Kidney capillary endothelial cell (primary cell): ENCODE data around the gene MET.
"Not testable (repeated sequence)": the region's sequence is repeated elsewhere in the genome, so short reads cannot be mapped to it uniquely, and the experiment has no call there.

Experiments used
- DNase-seq: peaks from one replicate; pipeline ENCODE4 v3.0.0-alpha.2; 2018; ENCODE audit warnings: low spot score

Gene MET

GRCh38 chr7:116698930-116699721 is 27.1 kb downstream of the MET start:
- no peak for DNase-seq

- no peak for DNase-seq
Observed at GRCh38 chr7:116699722-116700120, 27.7 kb downstream of the MET start.

DNA sequence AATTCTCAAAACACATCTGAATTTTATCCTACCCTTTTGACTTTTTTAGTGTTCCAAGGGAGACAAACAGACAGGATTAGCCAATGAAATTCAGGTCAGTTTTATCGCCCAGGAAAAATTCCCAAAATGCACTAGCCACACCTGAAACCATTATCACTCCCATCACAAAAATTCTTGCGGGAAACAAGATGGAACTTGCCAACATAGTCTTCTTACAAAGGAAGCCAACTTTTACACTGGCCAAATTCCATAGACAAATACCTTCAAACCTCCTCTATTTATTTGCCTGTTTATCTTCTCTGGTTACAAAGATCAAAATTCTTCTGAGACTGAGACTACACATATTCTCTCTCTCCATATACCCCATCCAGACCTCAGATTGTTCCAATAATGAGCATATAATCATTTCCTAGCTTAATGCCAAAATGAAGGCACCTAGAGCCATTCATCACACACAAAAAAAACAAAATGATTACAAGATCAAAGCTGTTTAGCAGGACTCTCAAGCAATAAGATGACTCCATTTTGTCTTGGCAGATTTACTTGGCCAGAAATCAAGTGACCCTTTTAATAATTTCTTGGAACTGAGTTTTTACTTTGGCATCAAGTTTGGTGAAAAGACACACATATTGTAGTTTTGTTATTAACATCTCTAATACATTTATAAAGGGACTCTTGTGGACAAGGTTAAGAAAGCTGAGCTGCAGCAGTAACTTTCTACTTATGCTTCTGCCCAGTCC is 30.2 kb downstream of the MET start:
- no peak for DNase-seq

- no peak for DNase-seq
Observed at GRCh38 chr7:116704650-116705228, 32.7 kb downstream of the MET start.

GRCh38 chr7:116705419-116705818 is 33.4 kb downstream of the MET start:
- no peak for DNase-seq

DNA sequence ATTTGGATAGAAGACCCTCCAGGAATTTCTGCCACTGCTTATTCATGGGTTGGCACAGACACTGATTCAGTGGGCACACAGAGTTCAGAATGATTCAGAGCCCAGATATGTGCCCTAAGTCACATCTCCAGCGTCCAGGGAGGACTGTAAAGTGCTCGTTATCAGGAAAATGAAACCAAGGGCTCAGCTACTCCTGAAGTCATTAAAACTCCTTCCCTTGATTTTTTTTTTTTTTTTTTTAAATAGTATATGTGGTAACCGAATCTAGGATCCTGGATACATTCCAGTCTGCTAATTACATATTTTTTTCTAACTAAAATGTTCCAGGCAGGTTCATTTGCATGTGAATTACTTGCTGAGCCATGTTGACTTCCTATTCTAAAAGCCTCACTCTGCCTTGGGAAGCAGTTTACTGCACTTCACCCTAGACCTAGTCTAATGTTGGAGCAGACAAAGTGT is 34.7 kb downstream of the MET start:
- DNase-seq: no peak

GRCh38 chr7:116707289-116707688 is 35.3 kb downstream of the MET start:
- no peak for DNase-seq

DNA sequence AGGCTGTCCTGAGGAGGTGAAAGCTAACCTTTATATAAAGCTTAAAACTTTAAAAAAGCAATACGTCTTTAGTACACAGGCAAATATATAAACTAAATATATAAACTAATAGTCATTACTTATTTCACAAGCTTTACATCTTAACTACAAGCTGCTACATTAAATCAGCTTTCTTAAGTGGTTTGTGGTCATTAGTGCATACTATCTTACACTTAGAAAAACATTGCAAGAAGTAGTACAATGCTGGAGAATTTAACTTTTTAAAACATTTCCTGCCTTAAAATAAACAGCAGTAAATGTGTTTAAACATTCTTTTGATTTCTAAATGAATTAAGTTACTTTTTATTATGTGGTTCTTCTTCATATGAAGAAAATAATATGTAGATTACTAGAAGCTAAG is 36.3 kb downstream of the MET start:
- DNase-seq: no peak

DNA sequence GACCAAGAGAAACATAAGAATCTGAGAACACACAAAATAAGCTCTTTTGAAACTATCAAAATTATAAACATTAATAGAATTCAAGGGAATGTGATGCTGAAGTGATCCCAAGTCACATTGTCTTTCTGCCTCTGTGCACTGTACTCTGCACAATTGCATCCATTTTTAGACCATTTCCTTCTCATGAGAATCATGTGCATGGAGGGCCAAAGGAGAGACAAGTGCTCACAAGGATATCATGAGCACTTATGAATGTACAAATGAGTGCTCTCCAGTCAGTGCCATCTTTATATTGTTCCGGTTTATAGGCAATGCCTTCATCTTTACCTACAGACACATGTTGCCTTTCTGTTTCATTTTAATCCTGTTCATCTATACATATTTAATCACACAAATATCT is 36.9 kb downstream of the MET start:
- DNase-seq: no peak

DNA sequence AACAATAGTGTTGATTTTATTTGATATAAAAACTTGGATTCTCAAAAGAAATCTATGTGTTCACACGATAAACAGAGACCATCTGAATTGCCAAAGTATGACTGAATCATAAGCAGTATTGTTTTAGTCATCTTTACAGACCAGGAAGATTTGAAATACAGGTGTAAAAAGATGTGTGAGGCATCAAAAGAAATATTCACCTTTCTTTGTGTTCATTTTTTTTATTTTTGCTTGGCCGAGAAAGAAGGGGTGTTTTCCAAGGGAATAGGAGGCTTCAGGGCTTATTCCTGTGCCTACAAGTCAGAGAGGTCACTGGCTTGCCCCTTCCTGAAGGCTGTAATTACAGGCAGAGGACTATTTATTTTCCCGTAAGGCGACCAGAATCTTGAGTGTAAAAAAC is 37.3 kb downstream of the MET start:
- no peak for DNase-seq

DNA sequence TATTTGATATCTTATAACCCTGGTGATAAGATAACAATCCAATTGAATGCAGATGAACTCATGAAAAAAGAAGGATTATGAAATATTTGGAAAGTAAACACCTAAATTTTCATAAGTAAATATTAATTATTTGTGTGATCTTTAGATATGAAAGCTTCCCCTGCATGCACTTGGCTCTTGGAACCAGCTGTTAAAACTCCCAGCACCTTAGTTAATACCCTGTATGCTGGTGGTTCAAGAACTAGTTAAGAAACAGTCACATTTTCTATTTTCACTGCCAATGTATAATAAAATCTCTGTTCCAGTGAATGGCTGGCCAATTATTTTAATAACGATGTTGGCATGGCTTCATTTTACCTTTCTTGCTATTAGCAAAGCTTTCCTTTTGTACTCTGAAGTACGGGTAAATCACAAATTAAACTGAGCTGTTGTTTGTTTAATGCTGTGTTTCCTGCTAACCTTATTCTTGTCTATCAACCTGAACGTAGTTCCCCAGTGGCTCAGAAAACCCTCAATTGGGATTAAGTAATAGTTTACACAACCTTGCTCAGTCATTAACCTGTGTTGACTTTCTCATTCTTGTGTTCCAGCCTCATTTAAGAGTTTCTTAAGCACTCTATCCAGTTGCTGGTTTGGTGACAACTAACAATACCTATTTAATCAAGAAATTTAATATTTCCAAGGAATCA is 38.9 kb downstream of the MET start:
- no peak for DNase-seq

- DNase-seq: no peak
Observed at GRCh38 chr7:116711790-116712189, 39.8 kb downstream of the MET start.

GRCh38 chr7:116713500-116713899 is 41.5 kb downstream of the MET start:
- DNase-seq: no peak

DNA sequence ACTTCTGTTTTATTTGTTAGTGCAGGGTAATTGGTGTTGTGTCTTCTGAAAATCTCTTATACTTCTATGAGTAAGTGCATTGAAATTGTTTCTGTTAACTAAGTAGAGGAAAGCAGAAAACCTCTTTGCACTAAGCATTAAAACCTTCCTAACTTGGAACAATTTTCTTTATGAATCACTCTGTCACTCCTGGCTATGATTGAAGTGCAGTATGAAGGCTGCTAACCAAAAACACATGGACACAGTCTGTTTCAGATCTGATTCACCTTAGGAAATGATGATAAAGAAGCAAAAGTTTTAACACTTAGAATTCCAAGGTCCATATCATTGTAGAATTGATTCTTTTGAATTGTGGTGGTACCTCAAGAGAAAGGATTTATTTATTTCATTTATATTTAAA is 41.9 kb downstream of the MET start:
- DNase-seq: no peak

DNA sequence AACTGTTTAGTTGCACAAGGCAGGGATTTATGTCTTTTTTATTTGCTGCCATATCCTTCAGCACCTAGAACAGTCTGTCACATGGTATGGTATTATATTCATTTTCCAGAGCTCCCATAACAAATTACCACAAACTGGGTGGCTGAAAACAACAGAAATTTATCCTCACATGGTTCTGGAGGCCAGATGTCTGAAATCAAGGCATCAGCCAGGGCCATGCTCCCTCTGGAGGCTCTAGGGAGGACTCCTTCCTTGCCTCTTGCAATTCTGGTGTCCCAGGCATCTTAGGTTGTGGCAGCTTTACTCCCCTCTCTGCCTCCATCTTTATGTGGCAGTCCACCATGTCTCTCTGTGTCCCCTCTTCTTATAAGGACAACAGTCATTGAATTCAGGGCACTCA is 43.1 kb downstream of the MET start:
- no peak for DNase-seq

- DNase-seq: no peak
Observed at GRCh38 chr7:116717137-116717536, 45.1 kb downstream of the MET start.

DNA sequence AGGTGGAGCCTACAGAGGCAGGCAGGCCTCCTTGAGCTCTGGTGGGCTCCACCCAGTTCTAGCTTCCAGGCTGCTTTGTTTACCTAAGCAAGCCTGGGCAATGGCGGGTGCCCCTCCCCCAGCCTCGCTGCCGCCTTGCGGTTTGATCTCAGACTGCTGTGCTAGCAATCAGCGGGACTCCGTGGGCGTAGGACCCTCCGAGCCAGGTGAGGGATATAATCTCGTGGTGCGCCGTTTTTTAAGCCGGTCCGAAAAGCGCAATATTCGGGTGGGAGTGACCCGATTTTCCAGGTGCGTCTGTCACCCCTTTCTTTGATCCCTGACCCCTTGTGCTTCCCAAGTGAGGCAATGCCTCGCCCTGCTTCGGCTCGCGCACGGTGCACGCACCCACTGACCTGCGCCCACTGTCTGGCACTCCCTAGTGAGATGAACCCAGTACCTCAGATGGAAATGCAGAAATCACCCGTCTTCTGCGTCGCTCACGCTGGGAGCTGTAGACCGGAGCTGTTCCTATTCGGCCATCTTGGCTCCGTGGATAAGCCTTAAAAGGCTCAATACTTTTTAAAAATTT is 52.0 kb downstream of the MET start:
- not testable (repeated sequence) for DNase-seq

DNA sequence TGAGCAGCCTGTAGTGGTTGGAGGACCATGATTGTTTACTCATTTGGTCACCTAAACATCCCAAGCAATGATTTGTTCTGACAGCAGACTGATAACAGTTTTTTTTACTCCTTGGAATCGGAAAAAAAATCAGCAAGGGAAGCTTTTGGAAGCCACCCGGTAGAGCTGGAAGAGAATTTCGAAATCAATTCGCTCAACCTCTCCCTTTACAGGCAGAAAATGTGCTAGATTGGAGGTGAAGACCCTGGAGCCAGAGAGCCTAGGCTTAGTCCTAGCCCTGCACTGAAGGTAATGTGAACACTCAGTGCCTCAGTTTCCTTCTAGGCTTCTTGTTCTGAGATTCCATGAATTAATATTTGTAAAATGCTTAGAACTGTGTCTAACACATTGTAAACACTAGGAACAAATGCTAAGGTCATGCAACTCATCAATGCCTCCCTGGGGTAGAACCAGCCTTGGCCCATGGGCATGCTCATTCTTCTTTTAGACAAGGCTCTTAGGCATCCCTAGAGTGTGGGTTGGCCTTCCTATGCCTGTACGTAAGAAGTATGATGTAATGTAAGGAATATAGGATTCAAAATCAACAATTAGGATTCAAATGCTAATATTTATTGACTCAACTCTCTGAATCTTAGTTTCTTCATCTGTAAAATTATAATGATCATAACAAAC is 52.7 kb downstream of the MET start:
- no peak for DNase-seq

GRCh38 chr7:116726149-116726548 is 54.2 kb downstream of the MET start:
- no peak for DNase-seq

GRCh38 chr7:116726713-116727431 is 54.9 kb downstream of the MET start:
- DNase-seq: no peak

- no peak for DNase-seq
Observed at GRCh38 chr7:116727432-116728009, 55.5 kb downstream of the MET start.
